A549 (cell line): ENCODE results near the gene HDDC2.

Experiments
- CTCF ChIP-seq: fragments of >200 bp; sonication (Bioruptor Twin); formaldehyde crosslinking; IDR thresholded peaks from 3 replicates; pipeline ENCODE4 v1.5.1; 2016
- MAZ ChIP-seq: fragments of 150-350 bp; IDR thresholded peaks from 2 replicates; pipeline ENCODE4 v1.6.1; 2014; ENCODE audit warnings: antibody characterized with exemption, low read depth, low read length, borderline replicate concordance
- POLR2A ChIP-seq: IDR thresholded peaks from 2 replicates; pipeline ENCODE4 v1.6.1; 2012; ENCODE audit warnings: mild to moderate bottlenecking, low read length
- RCOR1 ChIP-seq: fragments of 150-350 bp; IDR thresholded peaks from 2 replicates; pipeline ENCODE4 v1.6.1; 2014; ENCODE audit warnings: antibody characterized with exemption, low read length, low read depth

- TF ChIP-seq CTCF (no peak), POLR2A (no peak), MAZ (no peak), RCOR1 (no peak)
Measured at GRCh38 chr6:125274935-125275334, 26.8 kb downstream of the HDDC2 start.
